K562 (cell line): ENCODE data around the gene PKD2. TPM values are rescaled to one million over a fixed set of nuclear protein-coding genes. Genes with fewer than 3 reads are reported as not detected.
A peak's percentile ranks its signal among the peaks of the same experiment; 100 is the strongest.

Experiments
- ARID2 ChIP-seq: fragments of 450-650 bp; IDR thresholded peaks from 2 replicates; pipeline ENCODE4 v1.6.1; 2017; ENCODE audit warnings: antibody characterized with exemption, mild to moderate bottlenecking
- PHF8 ChIP-seq: fragments of 200-600 bp; sonication (generic); IDR thresholded peaks from 2 replicates; pipeline ENCODE4 v1.6.1; 2012; ENCODE audit warnings: mixed run types, mild to moderate bottlenecking, inconsistent platforms, low read length, moderate library complexity, borderline replicate concordance
- RAD21 ChIP-seq, 2 experiments: fragments of 250-450 bp in 1 of 2; fragments of 450-650 bp in 1 of 2; sonication (Bioruptor Pico) in 1 of 2; formaldehyde crosslinking in 1 of 2; IDR thresholded peaks in 1 of 2; conservative IDR thresholded peaks in 1 of 2; 2 replicates each; pipeline versions ENCODE4 v1.4.0 to v1.8.0; 2020 to 2022; ENCODE audit warnings: mild to moderate bottlenecking in 2 of 2, moderate library complexity in 1 of 2
- SMC3 ChIP-seq: conservative IDR thresholded peaks from 2 replicates; pipeline ENCODE4 v1.6.1; 2011; ENCODE audit warnings: low read depth, low read length, improper control_type of control experiment; ENCODE audit not compliant: insufficient read depth
- ZNF384 ChIP-seq: IDR thresholded peaks from 2 replicates; pipeline ENCODE4 v1.6.1; 2012; ENCODE audit warnings: low read depth, low read length, improper control_type of control experiment
- polyA plus RNA-seq, 8 experiments: library from polyadenylated mRNA; depleted of rRNA in 4 of 8; stranded (reverse) in 5 of 8; unstranded in 3 of 8; fragments of >200 nt; fragmentation: Nextera tagmentation in 2 of 8; fragmentation: Illumina TruSeq in 1 of 8; extraction: Ambion mirVana in 2 of 8; extraction: Trizol in 1 of 8; gene quantifications; 2 replicates each; pipeline versions ENCODE4 v1.2.1 to v1.2.3, GENCODE V29; 2011 to 2014; ENCODE audit warnings: inconsistent platforms in 1 of 8, missing spikeins in 1 of 8
- total RNA-seq, 7 experiments: library from RNA; depleted of rRNA in 6 of 7; stranded (reverse); fragments of >200 nt in 6 of 7; fragmentation: Illumina TruSeq in 2 of 7; extraction: Trizol in 2 of 7; gene quantifications; 2 replicates each; pipeline versions ENCODE4 v1.2.1 to v1.2.3, GENCODE V29; 2011 to 2021; ENCODE audit warnings: low replicate concordance in 1 of 7
- TF ChIP-seq, protein P1 (sequence below): fragments of 450-650 bp; IDR thresholded peaks from 2 replicates; pipeline ENCODE4 v1.6.1; 2016
- TF ChIP-seq, protein P2 (sequence below): sonication (generic); formaldehyde crosslinking; IDR thresholded peaks from 2 replicates; pipeline ENCODE4 v1.8.0; 2022; ENCODE audit warnings: mild to moderate bottlenecking, missing genetic modification reagents

The PKD2 gene
- total and polyA plus RNA-seq, 9 of the 15 experiments (the other 6 are each of a cell fraction or from before 2014, with no cell fraction given), result 0.11 to 1.2 (median 0.47) TPM

DNA sequence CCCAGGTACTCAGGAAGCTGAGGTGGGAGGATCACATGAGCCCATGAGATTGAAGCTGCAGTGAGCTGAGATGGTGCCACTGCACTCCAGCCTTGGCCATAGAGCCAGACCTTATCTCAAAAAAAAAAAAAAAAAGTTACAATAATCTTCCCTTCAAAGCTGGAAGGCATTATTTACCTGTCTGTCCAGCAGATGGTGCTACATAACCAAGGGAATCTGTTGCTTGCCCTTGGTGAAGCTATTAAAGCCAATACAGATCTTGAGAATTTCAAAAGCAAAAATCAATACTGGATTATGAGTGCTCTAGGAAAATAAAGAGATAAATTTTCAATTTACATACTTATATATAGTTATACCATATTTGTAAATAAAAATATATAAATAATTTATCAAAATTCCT lies 25.9 kb downstream of the PKD2 start (continued):
- peak; percentile 61 for TF ChIP-seq RAD21 (CRISPR knock-in tag; conservative IDR thresholded peaks at IDR 0.05 in 1 of 2, IDR thresholded peaks at IDR 0.05 in 1 of 2)
- TF ChIP-seq PHF8, result no peak
- peak; percentile 49; the same call in 1 of the 2 replicates for TF ChIP-seq SMC3
- peak; percentile 56; the same call in 1 of the 2 replicates for TF ChIP-seq ARID2
- TF ChIP-seq, protein P1, sequence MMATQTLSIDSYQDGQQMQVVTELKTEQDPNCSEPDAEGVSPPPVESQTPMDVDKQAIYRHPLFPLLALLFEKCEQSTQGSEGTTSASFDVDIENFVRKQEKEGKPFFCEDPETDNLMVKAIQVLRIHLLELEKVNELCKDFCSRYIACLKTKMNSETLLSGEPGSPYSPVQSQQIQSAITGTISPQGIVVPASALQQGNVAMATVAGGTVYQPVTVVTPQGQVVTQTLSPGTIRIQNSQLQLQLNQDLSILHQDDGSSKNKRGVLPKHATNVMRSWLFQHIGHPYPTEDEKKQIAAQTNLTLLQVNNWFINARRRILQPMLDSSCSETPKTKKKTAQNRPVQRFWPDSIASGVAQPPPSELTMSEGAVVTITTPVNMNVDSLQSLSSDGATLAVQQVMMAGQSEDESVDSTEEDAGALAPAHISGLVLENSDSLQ, result no peak
- TF ChIP-seq ZNF384, result peak; percentile 96
- TF ChIP-seq, protein P2, sequence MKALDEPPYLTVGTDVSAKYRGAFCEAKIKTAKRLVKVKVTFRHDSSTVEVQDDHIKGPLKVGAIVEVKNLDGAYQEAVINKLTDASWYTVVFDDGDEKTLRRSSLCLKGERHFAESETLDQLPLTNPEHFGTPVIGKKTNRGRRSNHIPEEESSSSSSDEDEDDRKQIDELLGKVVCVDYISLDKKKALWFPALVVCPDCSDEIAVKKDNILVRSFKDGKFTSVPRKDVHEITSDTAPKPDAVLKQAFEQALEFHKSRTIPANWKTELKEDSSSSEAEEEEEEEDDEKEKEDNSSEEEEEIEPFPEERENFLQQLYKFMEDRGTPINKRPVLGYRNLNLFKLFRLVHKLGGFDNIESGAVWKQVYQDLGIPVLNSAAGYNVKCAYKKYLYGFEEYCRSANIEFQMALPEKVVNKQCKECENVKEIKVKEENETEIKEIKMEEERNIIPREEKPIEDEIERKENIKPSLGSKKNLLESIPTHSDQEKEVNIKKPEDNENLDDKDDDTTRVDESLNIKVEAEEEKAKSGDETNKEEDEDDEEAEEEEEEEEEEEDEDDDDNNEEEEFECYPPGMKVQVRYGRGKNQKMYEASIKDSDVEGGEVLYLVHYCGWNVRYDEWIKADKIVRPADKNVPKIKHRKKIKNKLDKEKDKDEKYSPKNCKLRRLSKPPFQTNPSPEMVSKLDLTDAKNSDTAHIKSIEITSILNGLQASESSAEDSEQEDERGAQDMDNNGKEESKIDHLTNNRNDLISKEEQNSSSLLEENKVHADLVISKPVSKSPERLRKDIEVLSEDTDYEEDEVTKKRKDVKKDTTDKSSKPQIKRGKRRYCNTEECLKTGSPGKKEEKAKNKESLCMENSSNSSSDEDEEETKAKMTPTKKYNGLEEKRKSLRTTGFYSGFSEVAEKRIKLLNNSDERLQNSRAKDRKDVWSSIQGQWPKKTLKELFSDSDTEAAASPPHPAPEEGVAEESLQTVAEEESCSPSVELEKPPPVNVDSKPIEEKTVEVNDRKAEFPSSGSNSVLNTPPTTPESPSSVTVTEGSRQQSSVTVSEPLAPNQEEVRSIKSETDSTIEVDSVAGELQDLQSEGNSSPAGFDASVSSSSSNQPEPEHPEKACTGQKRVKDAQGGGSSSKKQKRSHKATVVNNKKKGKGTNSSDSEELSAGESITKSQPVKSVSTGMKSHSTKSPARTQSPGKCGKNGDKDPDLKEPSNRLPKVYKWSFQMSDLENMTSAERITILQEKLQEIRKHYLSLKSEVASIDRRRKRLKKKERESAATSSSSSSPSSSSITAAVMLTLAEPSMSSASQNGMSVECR (CRISPR knock-in tag), result no peak
